Transverse colon (tissue), 4 donors: Measurements from ENCODE around the gene CCHCR1. TPM values are rescaled to one million over a fixed set of nuclear protein-coding genes. Genes with fewer than 3 reads are reported as not detected.

Experiments used
- DNase-seq: peaks from one replicate; pipeline ENCODE4 v3.0.0-alpha.2; 2019
- H3K27ac ChIP-seq, 4 donors: fragments of 200-600 bp; sonication (generic); 2 replicates each; pipeline ENCODE4 v1.5.1; 2016 to 2018; ENCODE audit warnings: inconsistent platforms in 4 of 4
- H3K27me3 ChIP-seq: fragments of 200-600 bp; sonication (generic); 2 replicates; pipeline ENCODE4 v1.5.1; 2017; ENCODE audit warnings: inconsistent platforms
- H3K36me3 ChIP-seq, 4 donors: fragments of 200-600 bp; sonication (generic); 2 replicates each; pipeline ENCODE4 v1.5.1; 2017 to 2019; ENCODE audit warnings: inconsistent platforms in 4 of 4
- H3K4me1 ChIP-seq, 4 donors: fragments of 200-600 bp; sonication (generic); 2 replicates each; pipeline ENCODE4 v1.5.1; 2017 to 2020; ENCODE audit warnings: inconsistent platforms in 4 of 4
- H3K4me3 ChIP-seq, 4 donors: fragments of 200-600 bp; sonication (generic); 1 replicate in 1 of 4; 2 replicates in 3 of 4; pipeline versions ENCODE4 v1.5.1 to v1.6.1; 2017 to 2019; ENCODE audit warnings: inconsistent platforms in 4 of 4
- H3K9me3 ChIP-seq, 2 donors: fragments of 200-600 bp; sonication (generic); 2 replicates each; pipeline ENCODE4 v1.5.1; 2017 to 2019; ENCODE audit warnings: inconsistent platforms in 2 of 2
- CTCF ChIP-seq, 5 experiments: fragments of 200-600 bp in 3 of 5; fragments of 450-650 bp in 2 of 5; sonication (generic) in 3 of 5; IDR thresholded peaks; 1 replicate in 2 of 5; 2 replicates in 3 of 5; pipeline ENCODE4 v1.5.1; 2016 to 2017; ENCODE audit warnings: antibody characterized with exemption in 5 of 5, inconsistent platforms in 3 of 5, mild to moderate bottlenecking in 2 of 5, moderate library complexity in 1 of 5
- EP300 ChIP-seq: sonication (generic); formaldehyde crosslinking; IDR thresholded peaks from one replicate; pipeline ENCODE4 v1.6.1; 2017; ENCODE audit warnings: antibody characterized with exemption, low read depth
- POLR2A ChIP-seq: fragments of 450-650 bp; IDR thresholded peaks from one replicate; pipeline ENCODE4 v1.6.1; 2016; ENCODE audit warnings: antibody characterized with exemption, mild to moderate bottlenecking, moderate library complexity
- POLR2AphosphoS5 ChIP-seq, 3 donors: sonication (generic); formaldehyde crosslinking; IDR thresholded peaks; one replicate each; pipeline ENCODE4 v1.6.1; 2016; ENCODE audit warnings: antibody characterized with exemption in 3 of 3
- WGBS, 2 donors: methylation state at CpG; one replicate each; pipeline ENCODE4 v1.1.5; 2018; ENCODE audit warnings: low coverage in 1 of 2; 5-methylcytosine and 5-hydroxymethylcytosine counted together
- in situ Hi-C, 4 donors: fragments of 200-750 bp; cut with MboI; loops; one replicate each; pipeline versions ENCODE4 v1.15.0 to v1.15.1; 2017; ENCODE audit warnings: low sequenced_read_pairs in 3 of 4, low pct_ligation_motif_present in 1 of 4, low pct_unique_long_range_greater_than_20kb in 1 of 4
- intact Hi-C: fragments of 100-400 bp; cut with DNase I; formaldehyde crosslinking; loops from one replicate; pipeline ENCODE4 v1.15.1; 2023; ENCODE audit warnings: low total_unique reads
- total RNA-seq, 4 donors: library from RNA; depleted of rRNA; stranded (reverse); fragments of >200 nt; gene quantifications; one replicate each; pipeline ENCODE4 v1.1.0, GENCODE V29; 2016

Gene CCHCR1
- total RNA-seq, 4 donors from 2014 or later = 15.0 to 44.1 (median 29.9) TPM

- H3K36me3 ChIP-seq = no peaks in the 10 kb centered on the region
- peak within 1 kb of the TSS; percentile 60 to 79 (median 76) for H3K27ac ChIP-seq
- H3K9me3 ChIP-seq = no peaks in the 10 kb centered on the region
- in situ Hi-C loops (no loop called here), intact Hi-C loops (no loop called here)
- peak; percentile 88 for DNase-seq
- H3K27me3 ChIP-seq = no peaks in the 10 kb centered on the region
- H3K4me3 ChIP-seq = peak within 1 kb of the TSS in 2 of 4 donors; percentile 12 to 43
- H3K4me1 ChIP-seq = peaks cover 12 to 21% (median 17%) of the 10 kb centered on the region in 4 donors
- WGBS, 2 donors = 5% methylated on average over 3 of the region's 3 CpGs; no CpG with 5 or more reads in 1 of the 2 donors
- TF ChIP-seq CTCF (IDR thresholded peaks at IDR 0.05) (no peak), EP300 (no peak), POLR2A (peak; percentile 43), POLR2AphosphoS5 (IDR thresholded peaks at IDR 0.05) (peak in 2 of 3 donors; percentile 54 to 74)
Observed at GRCh38 chr6:31114541-31114878, 43.1 kb downstream of the CCHCR1 start, which contains the start of gene PSORS1C1. PSORS1C1 (plus strand) TSS chr6:31114800; CDS start chr6:31129633, 14,833 bp downstream.

DNA sequence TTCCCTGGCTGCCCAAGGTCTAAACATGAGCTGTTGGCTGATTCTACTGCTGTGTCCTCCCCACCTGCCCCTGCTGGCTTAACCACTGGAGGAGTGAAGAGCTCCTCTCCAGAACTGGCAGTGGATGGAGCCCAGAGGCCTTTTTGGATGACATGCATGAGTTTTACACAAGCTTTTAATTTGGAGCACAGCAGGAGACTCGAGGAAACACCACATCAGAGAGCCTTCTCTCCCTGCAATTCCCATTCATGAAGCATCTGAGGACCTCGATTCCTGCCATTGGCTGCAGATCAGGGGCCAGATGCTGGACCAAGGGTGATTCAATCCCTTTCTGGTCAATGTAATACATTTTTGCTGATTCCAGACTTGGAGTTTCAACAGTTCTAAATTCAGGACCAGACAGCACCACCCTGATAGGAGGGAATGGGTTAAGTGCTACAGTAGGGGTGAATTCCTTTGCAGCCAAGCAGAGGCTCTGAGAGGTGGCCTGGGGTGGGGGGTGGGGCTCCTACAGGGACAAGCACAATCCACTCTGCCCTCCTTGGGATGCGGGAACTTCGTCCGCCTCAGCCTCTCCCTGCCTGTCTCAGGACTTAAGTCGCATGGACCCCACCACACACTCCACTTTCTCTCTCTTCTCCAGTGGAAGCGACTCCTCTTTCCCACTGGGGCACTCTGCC is 43.6 kb downstream of the CCHCR1 start:
- Histone ChIP-seq H3K4me1 (peaks cover 12 to 21% (median 17%) of the 10 kb centered on the region in 4 donors), H3K4me3 (no peak overlapping the region), H3K27ac (peak overlapping the region; percentile 60 to 79 (median 76)), H3K27me3 (no peaks in the 10 kb centered on the region), H3K36me3 (no peaks in the 10 kb centered on the region), H3K9me3 (no peaks in the 10 kb centered on the region)
- intact Hi-C loops = no loop called here
- TF ChIP-seq POLR2AphosphoS5 (IDR thresholded peaks at IDR 0.05) (no peak), EP300 (no peak), POLR2A (no peak), CTCF (IDR thresholded peaks at IDR 0.05) (no peak)
- in situ Hi-C loops = no loop called here
- 81% methylated on average over 7 of the region's 7 CpGs; no CpG with 5 or more reads in 1 of the 2 donors for WGBS, 2 donors
- DNase-seq = no peak

- Histone ChIP-seq H3K9me3 (no peaks in the 10 kb centered on the region), H3K27ac (no peak within 1 kb of the TSS), H3K27me3 (no peaks in the 10 kb centered on the region), H3K4me3 (no peak within 1 kb of the TSS), H3K36me3 (no peaks in the 10 kb centered on the region), H3K4me1 (peaks cover 12 to 21% (median 17%) of the 10 kb centered on the region in 4 donors)
- TF ChIP-seq EP300 (no peak), POLR2AphosphoS5 (IDR thresholded peaks at IDR 0.05) (no peak), CTCF (IDR thresholded peaks at IDR 0.05) (no peak), POLR2A (no peak)
- no peak for DNase-seq
- WGBS, 2 donors = 89% methylated on average over 5 of the region's 5 CpGs; no CpG with 5 or more reads in 1 of the 2 donors
- intact Hi-C loops (no loop called here), in situ Hi-C loops (no loop called here)
Observed at GRCh38 chr6:31112478-31112877, 45.1 kb downstream of the CCHCR1 start, which contains the start of gene C6orf15. C6orf15 (minus strand) TSS chr6:31112575; CDS start chr6:31112555, 20 bp downstream.

GRCh38 chr6:31111712-31112111 is 45.9 kb downstream of the CCHCR1 start:
- no peak for DNase-seq
- intact Hi-C loops = no loop called here
- TF ChIP-seq CTCF (IDR thresholded peaks at IDR 0.05) (no peak), POLR2A (no peak), POLR2AphosphoS5 (IDR thresholded peaks at IDR 0.05) (no peak), EP300 (no peak)
- no peaks in the 10 kb centered on the region for H3K27me3 ChIP-seq
- H3K27ac ChIP-seq = no peak overlapping the region
- in situ Hi-C loops = no loop called here
- H3K9me3 ChIP-seq = no peaks in the 10 kb centered on the region
- H3K4me3 ChIP-seq = no peak overlapping the region
- no peaks in the 10 kb centered on the region for H3K36me3 ChIP-seq
- H3K4me1 ChIP-seq = peaks cover 12 to 21% (median 17%) of the 10 kb centered on the region in 4 donors
- 86 to 89% methylated on average over 11 to 13 of the region's 13 CpGs for whole genome bisulfite sequencing, 2 donors
